ENCODE data around the gene NXNL2. TPM values are rescaled to one million over a fixed set of nuclear protein-coding genes. Genes with fewer than 3 reads are reported as not detected.

NXNL2 gene
- total RNA-seq, 2 donors from 2014 or later, result 3.9 TPM; not detected in 1

DNA sequence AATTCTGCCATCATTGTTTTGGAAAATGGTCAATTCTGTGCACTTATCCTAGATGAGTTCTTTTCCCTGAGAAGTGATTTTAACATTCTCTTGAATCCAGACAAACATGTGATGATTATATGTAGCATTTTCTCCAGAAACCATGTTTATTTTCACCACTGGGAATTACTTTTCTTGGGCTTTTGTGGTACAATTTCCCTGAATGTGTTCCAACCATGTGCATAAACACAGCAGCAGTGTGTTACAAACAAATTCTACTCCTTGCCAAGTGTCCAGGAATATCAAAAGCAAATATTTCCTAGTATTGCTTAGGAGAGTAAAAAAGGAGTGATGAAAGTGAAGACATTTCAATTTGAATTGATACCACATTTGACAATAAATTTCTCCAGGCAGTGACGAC lies 50.4 kb downstream of the NXNL2 start:
- Histone ChIP-seq H3K4me1 (no peaks in the 10 kb centered on the region), H3K27me3 (no peaks in the 10 kb centered on the region), H3K27ac (no peak overlapping the region), H3K9me3 (no peaks in the 10 kb centered on the region), H3K4me3 (no peak overlapping the region), H3K36me3 (replicated peaks in 1 of 2; ENCODE audit: insufficient read depth in 1 of 2, low read depth in 2 of 2) (no peaks in the 10 kb centered on the region)
- TF ChIP-seq POLR2A (IDR thresholded peaks at IDR 0.05), result no peak
- TF ChIP-seq, protein P1, sequence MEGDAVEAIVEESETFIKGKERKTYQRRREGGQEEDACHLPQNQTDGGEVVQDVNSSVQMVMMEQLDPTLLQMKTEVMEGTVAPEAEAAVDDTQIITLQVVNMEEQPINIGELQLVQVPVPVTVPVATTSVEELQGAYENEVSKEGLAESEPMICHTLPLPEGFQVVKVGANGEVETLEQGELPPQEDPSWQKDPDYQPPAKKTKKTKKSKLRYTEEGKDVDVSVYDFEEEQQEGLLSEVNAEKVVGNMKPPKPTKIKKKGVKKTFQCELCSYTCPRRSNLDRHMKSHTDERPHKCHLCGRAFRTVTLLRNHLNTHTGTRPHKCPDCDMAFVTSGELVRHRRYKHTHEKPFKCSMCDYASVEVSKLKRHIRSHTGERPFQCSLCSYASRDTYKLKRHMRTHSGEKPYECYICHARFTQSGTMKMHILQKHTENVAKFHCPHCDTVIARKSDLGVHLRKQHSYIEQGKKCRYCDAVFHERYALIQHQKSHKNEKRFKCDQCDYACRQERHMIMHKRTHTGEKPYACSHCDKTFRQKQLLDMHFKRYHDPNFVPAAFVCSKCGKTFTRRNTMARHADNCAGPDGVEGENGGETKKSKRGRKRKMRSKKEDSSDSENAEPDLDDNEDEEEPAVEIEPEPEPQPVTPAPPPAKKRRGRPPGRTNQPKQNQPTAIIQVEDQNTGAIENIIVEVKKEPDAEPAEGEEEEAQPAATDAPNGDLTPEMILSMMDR (IDR thresholded peaks at IDR 0.05), result no peak
- ATAC-seq (no peak), DNase-seq (no peak)
- intact Hi-C loops (cut with DNase I), result no loop called here
- WGBS, 2 donors, result 81 to 85% methylated on average over 1 of the region's 1 CpG

DNA sequence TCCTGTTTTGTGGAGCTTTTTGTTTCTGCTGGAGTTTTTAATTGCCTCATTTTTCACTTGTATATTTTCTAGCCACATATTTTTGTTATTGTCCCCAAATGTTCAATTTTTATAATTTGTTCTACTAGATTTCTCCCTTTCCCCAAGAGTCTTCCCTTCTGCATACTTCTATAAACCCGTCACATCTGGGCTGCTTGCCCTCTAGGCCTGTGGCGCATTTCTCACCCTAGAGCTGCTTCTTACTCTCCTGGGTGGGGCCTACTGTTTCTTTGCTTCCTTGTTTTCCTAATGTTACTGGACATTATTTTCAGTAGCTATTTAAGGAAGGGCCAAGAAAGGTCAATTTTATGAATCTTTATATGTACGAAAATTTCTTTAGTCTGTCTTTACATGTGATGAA lies 51.5 kb downstream of the NXNL2 start:
- ATAC-seq (no peak), DNase-seq (no peak)
- no peaks in the 10 kb centered on the region for H3K27me3 ChIP-seq
- 91% methylated on average over 3 of the region's 3 CpGs for WGBS, 2 donors
- TF ChIP-seq, protein P1 (IDR thresholded peaks at IDR 0.05), result no peak
- TF ChIP-seq POLR2A (IDR thresholded peaks at IDR 0.05), result no peak
- intact Hi-C loops (cut with DNase I), result no loop called here
- no peak overlapping the region for H3K27ac ChIP-seq
- no peaks in the 10 kb centered on the region for H3K36me3 ChIP-seq (replicated peaks in 1 of 2; ENCODE audit: insufficient read depth in 1 of 2, low read depth in 2 of 2)
- H3K4me3 ChIP-seq, result no peak overlapping the region
- no peaks in the 10 kb centered on the region for H3K4me1 ChIP-seq
- H3K9me3 ChIP-seq, result no peaks in the 10 kb centered on the region

DNA sequence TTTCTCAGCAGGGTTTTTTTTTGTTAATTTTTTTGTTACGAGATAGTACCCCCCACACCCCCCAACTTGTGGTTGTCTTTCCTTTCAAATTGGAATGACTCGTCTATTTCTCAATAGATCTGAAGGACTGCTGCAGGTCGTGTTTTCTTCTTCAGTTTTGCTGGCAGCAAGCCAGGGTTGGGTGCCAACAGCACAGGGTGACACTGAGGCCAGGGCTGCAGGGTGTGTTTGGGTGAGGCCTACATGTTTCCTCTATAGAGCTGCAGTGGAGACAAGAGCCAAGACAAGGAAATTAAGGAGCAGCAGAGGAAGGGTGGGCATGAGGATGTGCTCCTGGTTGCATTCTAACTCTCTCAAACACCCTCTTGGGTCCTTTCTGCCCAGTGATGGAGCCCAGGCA lies 52.2 kb downstream of the NXNL2 start:
- WGBS, 2 donors, result 43 to 60% methylated on average over 3 of the region's 3 CpGs
- Histone ChIP-seq H3K4me1 (no peaks in the 10 kb centered on the region), H3K27me3 (no peaks in the 10 kb centered on the region), H3K36me3 (replicated peaks in 1 of 2; ENCODE audit: insufficient read depth in 1 of 2, low read depth in 2 of 2) (no peaks in the 10 kb centered on the region), H3K4me3 (no peak overlapping the region), H3K27ac (no peak overlapping the region), H3K9me3 (no peaks in the 10 kb centered on the region)
- TF ChIP-seq POLR2A (IDR thresholded peaks at IDR 0.05), result no peak
- TF ChIP-seq, protein P1 (IDR thresholded peaks at IDR 0.05), result no peak
- ATAC-seq (no peak), DNase-seq (peak in 1 of 4 donors; percentile 25)
- intact Hi-C loops (cut with DNase I), result no loop called here

DNA sequence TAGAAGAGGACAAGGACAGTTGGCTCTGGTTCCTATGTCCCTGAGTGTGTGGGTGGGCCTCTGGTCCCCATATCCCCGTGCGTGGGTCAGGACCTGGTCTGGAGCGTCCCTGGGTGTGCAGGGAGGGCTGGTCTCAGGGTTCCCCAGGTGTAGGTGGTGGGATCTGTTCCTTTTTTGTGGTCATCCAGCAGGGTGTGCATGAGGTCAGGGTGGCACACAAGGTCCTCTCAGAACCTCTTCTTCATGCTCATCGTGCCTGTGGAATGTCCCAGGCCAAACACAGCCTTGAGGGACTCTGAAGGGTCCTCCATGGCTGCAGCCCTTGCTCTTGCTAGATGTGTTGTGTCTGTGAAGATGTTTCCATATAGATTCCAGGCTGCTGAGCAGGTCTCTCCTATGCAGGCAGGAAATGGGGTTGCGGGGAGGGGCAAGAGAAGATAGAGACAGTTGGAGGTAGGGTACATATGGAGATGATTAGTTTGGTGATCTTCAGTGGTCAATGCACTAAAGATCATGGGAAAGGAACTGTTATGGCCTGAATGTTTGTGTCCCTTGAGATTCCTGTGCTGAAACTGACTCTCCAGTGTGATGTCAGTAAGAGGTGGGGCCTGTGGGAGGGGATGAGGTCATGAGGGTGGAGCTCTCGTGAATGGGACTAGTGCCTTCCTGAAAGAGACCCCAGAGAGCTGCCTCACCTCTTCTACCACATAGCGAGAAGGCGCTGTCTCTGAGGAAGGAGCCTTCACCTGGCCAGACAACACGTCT lies 53.1 kb downstream of the NXNL2 start:
- no peak for ATAC-seq
- no peak for TF ChIP-seq POLR2A (IDR thresholded peaks at IDR 0.05)
- TF ChIP-seq, protein P1 (IDR thresholded peaks at IDR 0.05), result no peak
- Histone ChIP-seq H3K27me3 (no peaks in the 10 kb centered on the region), H3K4me1 (no peaks in the 10 kb centered on the region), H3K27ac (no peak overlapping the region), H3K4me3 (no peak overlapping the region), H3K9me3 (no peaks in the 10 kb centered on the region), H3K36me3 (replicated peaks in 1 of 2; ENCODE audit: insufficient read depth in 1 of 2, low read depth in 2 of 2) (no peaks in the 10 kb centered on the region)
- intact Hi-C loops (cut with DNase I), result no loop called here
- WGBS, 2 donors, result 71 to 82% methylated on average over 5 to 9 of the region's 9 CpGs
- DNase-seq, result no peak

DNA sequence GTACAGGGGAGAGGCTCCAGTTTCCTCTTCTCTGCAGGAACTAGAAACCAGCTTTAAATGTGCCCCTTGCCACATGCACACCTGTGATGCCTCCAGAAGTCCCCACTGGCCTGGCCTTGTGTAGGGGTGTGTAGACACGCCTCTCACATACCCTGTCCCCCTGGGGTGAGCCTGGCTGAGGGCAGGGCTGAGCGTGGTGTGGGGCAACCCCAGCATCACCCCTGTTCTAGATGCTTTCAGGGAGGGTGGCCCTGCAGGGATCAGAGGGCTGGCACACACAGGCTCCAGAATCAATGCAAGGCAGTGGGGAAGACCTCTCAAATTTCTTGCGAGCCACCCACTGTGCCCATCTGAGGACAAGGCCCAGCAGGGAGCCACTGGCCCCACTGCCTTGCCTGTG lies 54.7 kb downstream of the NXNL2 start:
- no peak for TF ChIP-seq POLR2A (IDR thresholded peaks at IDR 0.05)
- TF ChIP-seq, protein P1 (IDR thresholded peaks at IDR 0.05), result no peak
- no peak overlapping the region for H3K4me3 ChIP-seq
- no peaks in the 10 kb centered on the region for H3K36me3 ChIP-seq (replicated peaks in 1 of 2; ENCODE audit: insufficient read depth in 1 of 2, low read depth in 2 of 2)
- no peaks in the 10 kb centered on the region for H3K9me3 ChIP-seq
- intact Hi-C loops (cut with DNase I), result loop anchor here (5.0 kb wide), 1 partner anchor 413 kb away; no protein-coding TSS in a partner anchor
- DNase-seq (no peak), ATAC-seq (no peak)
- 90% methylated on average over 3 of the region's 3 CpGs; no CpG with 5 or more reads in 1 of the 2 donors for WGBS, 2 donors
- H3K4me1 ChIP-seq, result no peaks in the 10 kb centered on the region
- no peaks in the 10 kb centered on the region for H3K27me3 ChIP-seq
- H3K27ac ChIP-seq, result no peak overlapping the region

Measured in body of pancreas (tissue), 4 donors.